Uterus (tissue), 4 donors: ENCODE data around the gene ZFAND3. TPM values are rescaled to one million over a fixed set of nuclear protein-coding genes. Genes with fewer than 3 reads are reported as not detected.

Source experiments
- DNase-seq, 2 donors: peaks; one replicate each; pipeline ENCODE4 v3.0.0-alpha.2; 2019 to 2020
- H3K27ac ChIP-seq, 2 donors: fragments of 200-600 bp; sonication (generic); 1 replicate in 1 of 2; 2 replicates in 1 of 2; pipeline ENCODE4 v1.5.1; 2016 to 2018
- H3K27me3 ChIP-seq, 2 donors: fragments of 200-600 bp; sonication (generic); one replicate each; pipeline ENCODE4 v1.5.1; 2018 to 2019; ENCODE audit warnings: control low read depth in 1 of 2
- H3K36me3 ChIP-seq, 2 donors: fragments of 200-600 bp; sonication (generic); one replicate each; pipeline ENCODE4 v1.5.1; 2019; ENCODE audit warnings: control low read depth in 1 of 2
- H3K4me1 ChIP-seq, 2 donors: fragments of 200-600 bp; sonication (generic); one replicate each; pipeline ENCODE4 v1.5.1; 2018 to 2019; ENCODE audit warnings: control low read depth in 1 of 2
- H3K4me3 ChIP-seq, 2 donors: fragments of 200-600 bp; sonication (generic); 1 replicate in 1 of 2; 2 replicates in 1 of 2; pipeline ENCODE4 v1.5.1; 2018 to 2019; ENCODE audit warnings: mild to moderate bottlenecking in 1 of 2
- H3K9me3 ChIP-seq, 2 donors: fragments of 200-600 bp; sonication (generic); one replicate each; pipeline ENCODE4 v1.5.1; 2019; ENCODE audit warnings: control low read depth in 1 of 2
- POLR2A ChIP-seq, 2 donors: fragments of 450-650 bp; IDR thresholded peaks; one replicate each; pipeline ENCODE4 v1.6.1; 2016; ENCODE audit warnings: antibody characterized with exemption in 2 of 2, mild to moderate bottlenecking in 1 of 2, moderate library complexity in 1 of 2
- intact Hi-C: fragments of 100-400 bp; cut with DNase I; formaldehyde crosslinking; loops from one replicate; pipeline ENCODE4 v1.15.1; 2023; ENCODE audit warnings: low total_unique reads
- total RNA-seq, 4 donors: library from RNA; depleted of rRNA in 3 of 4; stranded (reverse); fragments of >200 nt in 3 of 4; gene quantifications; one replicate each; pipeline versions ENCODE4 v1.1.0 to v1.2.4, GENCODE V29; 2014 to 2023
- TF ChIP-seq, protein P1 (sequence below), 4 experiments: fragments of 200-600 bp in 2 of 4; fragments of 450-650 bp in 2 of 4; sonication (generic) in 2 of 4; IDR thresholded peaks; one replicate each; pipeline ENCODE4 v1.5.1; 2016 to 2019; ENCODE audit warnings: antibody characterized with exemption in 4 of 4, mild to moderate bottlenecking in 2 of 4, moderate library complexity in 1 of 4
- donor health status: DM: yes; HTN: yes; CAD: no.

Gene ZFAND3
- total RNA-seq, 4 donors from 2014 or later, result 5.0 to 81.9 (median 54.6) TPM

GRCh38 chr6:38055203-38055589 lies 235.7 kb downstream of the ZFAND3 start:
- Histone ChIP-seq H3K4me3 (no peak overlapping the region), H3K9me3 (no peaks in the 10 kb centered on the region), H3K4me1 (no peaks in the 10 kb centered on the region), H3K36me3 (no peaks in the 10 kb centered on the region), H3K27me3 (no peaks in the 10 kb centered on the region), H3K27ac (no peak overlapping the region)
- intact Hi-C loops, result no loop called here
- no peak for TF ChIP-seq POLR2A (IDR thresholded peaks at IDR 0.05)
- TF ChIP-seq, protein P1, sequence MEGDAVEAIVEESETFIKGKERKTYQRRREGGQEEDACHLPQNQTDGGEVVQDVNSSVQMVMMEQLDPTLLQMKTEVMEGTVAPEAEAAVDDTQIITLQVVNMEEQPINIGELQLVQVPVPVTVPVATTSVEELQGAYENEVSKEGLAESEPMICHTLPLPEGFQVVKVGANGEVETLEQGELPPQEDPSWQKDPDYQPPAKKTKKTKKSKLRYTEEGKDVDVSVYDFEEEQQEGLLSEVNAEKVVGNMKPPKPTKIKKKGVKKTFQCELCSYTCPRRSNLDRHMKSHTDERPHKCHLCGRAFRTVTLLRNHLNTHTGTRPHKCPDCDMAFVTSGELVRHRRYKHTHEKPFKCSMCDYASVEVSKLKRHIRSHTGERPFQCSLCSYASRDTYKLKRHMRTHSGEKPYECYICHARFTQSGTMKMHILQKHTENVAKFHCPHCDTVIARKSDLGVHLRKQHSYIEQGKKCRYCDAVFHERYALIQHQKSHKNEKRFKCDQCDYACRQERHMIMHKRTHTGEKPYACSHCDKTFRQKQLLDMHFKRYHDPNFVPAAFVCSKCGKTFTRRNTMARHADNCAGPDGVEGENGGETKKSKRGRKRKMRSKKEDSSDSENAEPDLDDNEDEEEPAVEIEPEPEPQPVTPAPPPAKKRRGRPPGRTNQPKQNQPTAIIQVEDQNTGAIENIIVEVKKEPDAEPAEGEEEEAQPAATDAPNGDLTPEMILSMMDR (IDR thresholded peaks at IDR 0.05), result no peak
- no peak for DNase-seq

DNA sequence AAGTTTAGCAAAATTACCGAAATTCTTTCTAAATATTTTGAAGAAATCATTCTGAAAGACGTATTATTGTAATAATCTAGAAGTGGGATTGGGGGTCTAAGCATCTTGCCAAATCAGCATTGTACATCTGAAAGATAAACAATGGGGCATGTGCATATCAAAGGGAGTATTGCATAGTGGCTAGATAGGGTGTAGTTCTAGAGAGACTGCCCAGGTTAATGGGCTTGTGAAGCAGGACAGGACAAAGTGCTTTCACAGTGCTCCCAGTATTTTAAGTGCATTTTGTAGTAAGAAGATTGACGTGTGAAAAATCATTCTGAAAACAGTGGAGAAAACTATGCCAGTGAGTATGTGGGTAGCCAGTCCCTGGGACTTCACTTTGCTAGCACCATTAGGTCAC lies 236.8 kb downstream of the ZFAND3 start:
- intact Hi-C loops, result no loop called here
- DNase-seq, result no peak
- Histone ChIP-seq H3K4me1 (no peaks in the 10 kb centered on the region), H3K4me3 (no peak overlapping the region), H3K27me3 (no peaks in the 10 kb centered on the region), H3K9me3 (no peaks in the 10 kb centered on the region), H3K27ac (no peak overlapping the region), H3K36me3 (no peaks in the 10 kb centered on the region)
- TF ChIP-seq POLR2A (IDR thresholded peaks at IDR 0.05), result no peak
- TF ChIP-seq, protein P1 (IDR thresholded peaks at IDR 0.05), result no peak

GRCh38 chr6:38057994-38058393 lies 238.5 kb downstream of the ZFAND3 start:
- Histone ChIP-seq H3K36me3 (no peaks in the 10 kb centered on the region), H3K27me3 (no peaks in the 10 kb centered on the region), H3K9me3 (no peaks in the 10 kb centered on the region), H3K4me3 (no peak overlapping the region), H3K4me1 (no peaks in the 10 kb centered on the region), H3K27ac (no peak overlapping the region)
- TF ChIP-seq, protein P1 (IDR thresholded peaks at IDR 0.05), result no peak
- TF ChIP-seq POLR2A (IDR thresholded peaks at IDR 0.05), result no peak
- DNase-seq, result no peak
- intact Hi-C loops, result no loop called here

DNA sequence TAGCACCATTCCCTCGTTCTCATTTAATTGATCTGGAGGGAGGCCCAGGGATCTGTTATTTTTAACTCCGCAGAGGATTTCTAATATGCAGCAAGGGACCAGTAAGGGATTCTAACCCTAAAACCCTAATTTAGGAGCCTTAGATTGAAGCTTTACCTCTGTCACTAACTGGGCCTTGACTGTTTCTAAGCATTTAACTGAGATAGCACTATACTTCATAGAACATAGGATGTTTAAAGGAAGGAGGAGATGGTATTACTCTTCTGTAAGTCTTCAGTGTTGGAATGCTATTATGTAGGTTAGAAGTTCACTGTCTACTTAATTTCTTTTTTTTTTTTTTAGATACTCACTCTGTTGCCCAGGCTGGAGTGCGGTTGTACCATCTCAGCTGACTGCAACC lies 242.5 kb downstream of the ZFAND3 start:
- Histone ChIP-seq H3K27me3 (no peaks in the 10 kb centered on the region), H3K27ac (no peak overlapping the region), H3K36me3 (no peaks in the 10 kb centered on the region), H3K4me1 (no peaks in the 10 kb centered on the region), H3K9me3 (no peaks in the 10 kb centered on the region), H3K4me3 (no peak overlapping the region)
- intact Hi-C loops, result no loop called here
- no peak for DNase-seq
- no peak for TF ChIP-seq POLR2A (IDR thresholded peaks at IDR 0.05)
- TF ChIP-seq, protein P1 (IDR thresholded peaks at IDR 0.05), result no peak

GRCh38 chr6:38063973-38064372 lies 244.4 kb downstream of the ZFAND3 start:
- H3K4me3 ChIP-seq, result no peak overlapping the region
- intact Hi-C loops, result no loop called here
- TF ChIP-seq, protein P1 (IDR thresholded peaks at IDR 0.05), result no peak
- no peak for TF ChIP-seq POLR2A (IDR thresholded peaks at IDR 0.05)
- no peaks in the 10 kb centered on the region for H3K36me3 ChIP-seq
- no peak for DNase-seq
- no peak overlapping the region for H3K27ac ChIP-seq
- H3K4me1 ChIP-seq, result peaks cover 0 to 7% of the 10 kb centered on the region in 2 donors
- no peaks in the 10 kb centered on the region for H3K9me3 ChIP-seq
- no peaks in the 10 kb centered on the region for H3K27me3 ChIP-seq
